HG02884 (cell line): Measurements from ENCODE around the gene NELL2.
"Not testable (repeated sequence)": the region's sequence is repeated elsewhere in the genome, so short reads cannot be mapped to it uniquely, and the experiment has no call there.

Source experiments
- ATAC-seq: cut with Tn5 transposase; IDR thresholded peaks from one replicate; pipeline ENCODE4 v1.9.1; 2021; ENCODE audit warnings: mild to moderate bottlenecking, moderate library complexity; ENCODE audit not compliant: unreplicated experiment

Gene NELL2

DNA sequence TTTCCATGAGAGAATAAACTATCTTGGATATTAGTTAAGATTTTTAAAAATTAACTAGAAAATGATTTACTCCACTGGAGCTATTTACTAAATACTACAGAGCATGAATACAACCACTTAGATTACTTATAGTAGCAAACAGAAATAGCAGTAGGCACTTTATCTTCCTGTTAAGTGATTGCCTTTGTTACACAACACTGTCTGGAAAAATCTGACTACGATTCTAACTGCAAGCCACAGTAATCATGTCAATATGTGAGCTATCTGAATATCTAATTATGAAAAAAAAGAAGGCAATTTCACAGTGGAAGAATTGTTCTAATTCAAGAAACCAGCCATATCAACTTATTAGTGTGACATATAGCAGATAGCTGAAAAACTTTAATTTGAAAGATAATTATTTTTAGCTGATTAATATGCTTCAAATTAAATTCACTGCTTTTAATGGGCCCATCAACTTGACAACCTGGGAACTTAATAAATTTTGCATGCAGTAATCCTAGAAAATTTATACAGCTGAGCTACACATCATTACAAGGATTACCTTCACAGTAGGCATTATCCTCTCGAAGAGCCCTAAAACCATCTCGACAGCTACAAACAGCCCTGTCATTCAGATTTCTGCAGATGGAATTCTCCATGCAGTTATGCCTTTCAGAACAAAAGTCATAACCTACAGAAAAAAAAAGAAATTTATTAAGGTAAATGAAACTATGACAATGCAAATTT, 172.8 kb downstream of the NELL2 start:
- ATAC-seq = no peak

DNA sequence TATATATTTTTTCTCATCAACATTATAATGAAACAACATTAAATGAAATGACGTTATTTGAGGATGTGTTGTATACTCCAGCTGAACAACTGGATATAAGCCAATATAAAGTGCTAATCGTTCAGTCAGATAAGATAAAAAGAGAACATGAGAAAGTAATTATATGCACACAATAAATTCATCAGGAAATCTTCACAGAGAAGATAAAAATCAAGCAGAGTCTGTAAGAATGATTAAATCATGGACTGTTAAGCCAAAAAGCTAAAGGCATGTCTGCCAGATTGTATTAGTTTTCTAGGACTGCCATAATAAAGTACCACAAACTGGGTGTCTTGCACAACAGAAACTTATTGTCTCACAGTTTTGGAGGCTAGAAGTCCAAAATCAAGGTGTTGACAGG, 178.6 kb downstream of the NELL2 start:
- no peak for ATAC-seq

GRCh38 chr12:44696542-44696941, 179.6 kb downstream of the NELL2 start:
- ATAC-seq = no peak

DNA sequence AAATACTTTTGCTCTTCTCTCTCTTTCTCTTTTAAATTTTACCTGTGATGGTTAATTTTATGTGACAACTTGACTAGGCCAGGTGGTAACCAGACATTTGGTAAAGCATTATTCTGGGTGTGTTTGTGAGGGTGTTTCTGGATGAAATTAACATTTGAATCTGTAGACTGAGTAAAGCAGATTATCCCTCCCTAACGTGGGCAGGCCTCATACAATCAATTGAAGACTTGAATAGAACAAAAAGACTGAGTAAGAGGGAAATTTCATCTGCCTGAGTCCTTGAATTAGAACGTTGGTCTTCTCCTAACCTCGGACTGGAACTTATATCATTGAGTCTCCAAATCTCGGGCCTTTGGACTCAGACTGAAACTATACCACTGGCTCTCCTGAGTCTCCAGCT, 182.1 kb downstream of the NELL2 start:
- ATAC-seq = no peak

GRCh38 chr12:44689587-44689986, 186.5 kb downstream of the NELL2 start:
- no peak for ATAC-seq

DNA sequence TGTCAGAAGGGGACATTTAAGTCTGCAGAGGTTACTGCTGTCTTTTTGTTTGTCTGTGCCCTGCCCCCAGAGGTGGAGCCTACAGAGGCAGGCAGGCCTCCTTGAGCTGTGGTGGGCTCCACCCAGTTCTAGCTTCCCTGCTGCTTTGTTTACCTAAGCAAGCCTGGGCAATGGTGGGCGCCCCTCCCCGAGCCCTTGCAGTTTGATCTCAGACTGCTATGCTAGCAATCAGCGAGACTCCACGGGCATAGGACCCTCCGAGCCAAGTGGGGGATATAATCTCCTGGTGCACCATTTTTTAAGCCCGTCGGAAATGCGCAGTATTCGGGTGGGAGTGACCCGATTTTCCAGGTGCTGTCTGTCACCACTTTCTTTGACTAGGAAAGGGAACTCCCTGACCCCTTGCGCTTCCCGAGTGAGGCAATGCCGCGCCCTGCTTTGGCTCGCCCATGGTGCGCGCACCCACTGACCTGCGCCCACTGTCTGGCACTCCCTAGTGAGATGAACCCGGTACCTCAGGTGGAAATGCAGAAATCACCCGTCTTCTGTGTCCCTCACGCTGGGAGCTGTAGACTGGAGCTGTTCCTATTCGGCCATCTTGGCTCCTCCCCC, 189.2 kb downstream of the NELL2 start:
- ATAC-seq = not testable (repeated sequence)

DNA sequence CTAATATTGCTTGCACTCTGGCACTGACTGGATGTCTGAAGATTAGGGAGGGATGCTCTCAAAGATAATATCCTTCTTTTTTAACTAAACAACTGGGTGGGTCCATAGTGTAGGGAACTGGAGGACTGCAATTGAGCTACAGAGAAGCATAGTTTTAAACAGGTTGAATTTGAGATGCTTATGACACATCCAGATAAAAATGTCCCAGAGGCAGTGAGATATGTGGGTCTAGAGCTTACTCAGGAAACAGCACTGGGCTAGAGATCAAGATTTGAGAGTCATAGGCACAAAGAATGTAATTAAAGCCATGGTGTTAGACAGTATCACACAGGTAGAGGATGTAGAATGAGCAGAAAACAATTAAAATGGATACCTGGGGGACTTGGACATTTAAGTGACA, 198.4 kb downstream of the NELL2 start:
- no peak for ATAC-seq

- ATAC-seq = no peak
Measured at GRCh38 chr12:44674875-44675274, 201.2 kb downstream of the NELL2 start.

DNA sequence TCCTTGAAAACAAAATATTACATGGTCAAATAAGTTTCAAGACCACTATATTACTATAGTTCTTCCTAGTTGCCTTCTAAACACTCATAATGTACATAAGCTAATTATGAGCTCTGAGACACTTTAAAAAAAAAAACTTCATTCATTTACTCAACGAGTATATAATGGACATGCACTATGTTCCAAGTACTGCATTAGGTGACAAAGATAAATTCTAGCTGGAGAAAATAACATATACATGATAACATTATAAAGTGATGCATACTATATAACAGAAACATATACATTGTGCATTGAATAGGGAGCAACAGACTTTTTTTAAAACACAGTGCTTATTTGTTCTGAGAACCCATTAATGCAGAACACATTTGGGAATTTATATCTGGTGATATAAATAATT, 202.3 kb downstream of the NELL2 start:
- ATAC-seq = no peak

DNA sequence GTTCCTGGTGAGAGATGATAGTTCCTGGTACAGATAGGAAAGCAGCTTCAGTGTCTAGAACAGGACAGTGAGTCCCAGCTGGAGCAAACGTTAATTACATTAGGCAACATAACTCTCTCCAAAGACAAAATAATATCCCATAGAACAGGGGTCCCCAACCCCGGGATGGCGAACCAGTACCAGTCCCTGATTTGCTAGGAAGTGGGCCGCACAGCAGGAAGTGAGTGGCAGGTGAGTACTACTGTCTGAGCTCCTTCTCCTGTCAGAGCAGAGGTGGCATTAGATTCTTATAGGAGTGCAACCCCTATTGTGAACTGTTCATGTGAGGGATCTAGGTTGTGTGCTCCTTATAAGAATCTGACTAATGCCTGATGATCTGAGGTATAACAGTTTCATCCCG, 204.1 kb downstream of the NELL2 start:
- ATAC-seq = no peak

DNA sequence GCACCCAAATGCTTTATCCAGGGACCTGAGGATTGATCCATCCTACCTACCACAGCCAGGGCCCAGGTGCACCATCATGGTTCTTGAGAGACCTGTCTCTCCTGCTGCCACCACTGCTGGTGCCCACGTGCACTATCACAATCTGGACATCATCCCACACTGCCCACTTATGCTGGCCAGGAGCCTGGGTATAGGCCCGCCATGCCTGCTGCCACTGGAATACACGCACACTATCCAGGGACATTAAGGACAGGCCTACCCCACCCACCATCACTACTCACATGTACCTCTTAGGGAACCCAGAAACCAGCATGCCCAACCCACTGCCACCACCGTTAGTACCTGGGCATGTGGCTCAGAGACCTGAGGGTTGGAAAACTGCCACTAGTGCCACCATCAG, 207.7 kb downstream of the NELL2 start:
- ATAC-seq = no peak

DNA sequence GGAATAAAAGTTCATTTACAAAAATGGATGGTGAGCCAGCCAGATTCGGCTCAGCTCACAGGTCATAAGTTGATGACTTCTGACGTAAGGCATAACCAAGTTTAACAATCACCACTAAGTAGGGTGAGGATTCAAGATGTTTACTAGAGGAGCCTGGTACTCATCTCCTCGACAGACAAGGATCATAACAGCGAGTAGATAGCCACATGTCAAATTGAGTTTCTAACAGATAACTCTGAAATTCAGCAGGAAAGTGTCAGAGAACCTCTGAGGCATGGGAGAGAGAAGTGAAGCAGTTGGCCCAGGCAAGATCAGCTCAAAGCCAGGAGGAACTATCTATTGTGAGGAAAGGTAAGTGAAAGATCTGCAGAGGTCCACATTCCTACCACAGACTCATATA, 208.7 kb downstream of the NELL2 start:
- no peak for ATAC-seq

- no peak for ATAC-seq
Measured at GRCh38 chr12:44663291-44663690, 212.8 kb downstream of the NELL2 start.

DNA sequence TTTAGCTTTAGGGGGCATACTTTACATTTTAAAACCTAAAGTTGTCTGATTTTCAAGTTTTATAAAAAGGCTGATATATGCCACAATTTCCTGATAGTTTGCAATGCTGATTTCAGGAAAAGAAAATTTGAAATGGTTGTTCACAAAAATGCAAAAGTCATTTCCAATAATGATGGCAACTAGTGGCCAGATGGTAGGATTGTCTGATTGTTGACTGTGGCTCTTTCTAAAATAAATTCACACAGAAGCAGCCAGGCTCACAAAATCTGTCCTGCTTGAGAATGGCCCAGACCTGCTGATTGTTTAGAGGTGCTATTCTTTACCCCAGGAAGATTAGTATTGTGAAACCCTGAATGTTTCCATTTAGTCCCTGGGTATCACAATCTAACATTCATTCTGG, 220.3 kb downstream of the NELL2 start:
- ATAC-seq = no peak

GRCh38 chr12:44654646-44655639, 221.2 kb downstream of the NELL2 start:
- no peak for ATAC-seq

- no peak for ATAC-seq
Measured at GRCh38 chr12:44653861-44654527, 222.1 kb downstream of the NELL2 start.

DNA sequence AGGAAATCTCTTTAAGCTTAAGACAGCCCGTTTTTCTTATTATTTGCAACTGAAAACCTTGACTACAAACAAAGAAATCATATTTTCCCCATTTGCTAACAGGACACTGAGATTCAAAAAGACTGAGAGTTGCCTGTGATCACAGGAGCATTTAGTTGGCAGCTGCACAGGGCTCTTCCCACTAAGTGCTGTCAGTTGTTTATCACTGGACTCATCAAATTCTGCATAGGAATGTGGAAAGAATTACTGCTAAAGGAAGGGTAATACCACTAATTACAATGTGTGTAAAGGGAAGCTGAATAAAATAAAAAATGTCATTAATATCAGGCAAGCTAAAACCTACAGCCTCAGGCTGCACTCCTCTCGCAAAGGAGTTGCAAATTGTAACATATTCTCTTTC, 226.4 kb downstream of the NELL2 start:
- no peak for ATAC-seq

DNA sequence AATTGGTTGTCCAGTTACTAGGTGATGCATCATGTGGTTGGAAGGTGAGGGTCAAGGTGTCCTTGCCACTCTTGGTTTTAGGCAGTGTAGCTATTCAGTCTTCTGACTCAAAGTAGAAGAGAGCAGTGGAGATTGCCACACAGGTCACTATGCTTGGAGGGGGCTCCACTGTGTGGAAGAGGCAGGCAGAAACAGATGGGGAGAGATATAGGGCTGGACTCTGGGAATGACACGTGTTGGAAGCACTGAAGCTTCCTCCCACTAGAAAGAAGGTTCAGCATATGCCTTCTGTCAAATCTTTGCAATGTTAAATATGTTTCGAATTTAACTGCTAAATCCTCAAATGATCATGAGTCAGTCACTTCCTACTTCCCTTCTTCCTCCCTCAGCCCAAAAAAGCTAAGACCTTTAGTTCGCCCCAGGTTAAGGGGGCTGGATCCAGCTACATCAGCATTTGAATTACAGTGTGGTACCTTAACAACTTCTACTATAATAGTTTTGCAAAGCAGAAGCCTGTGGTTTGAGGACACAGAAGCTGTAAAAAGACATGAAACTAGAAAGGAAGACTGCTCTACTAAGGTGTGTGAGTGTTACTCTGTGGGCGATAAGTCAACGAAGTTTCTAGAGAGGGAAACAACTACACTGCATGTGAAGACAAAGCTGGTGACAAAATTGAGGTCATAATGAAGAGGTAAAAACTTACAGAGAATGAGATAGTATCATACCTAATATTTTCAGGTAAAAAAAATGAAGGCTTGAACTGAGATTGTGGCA, 228.0 kb downstream of the NELL2 start:
- ATAC-seq = no peak

GRCh38 chr12:44640427-44641190, 235.5 kb downstream of the NELL2 start:
- no peak for ATAC-seq

- no peak for ATAC-seq
Measured at GRCh38 chr12:44637875-44638274, 238.2 kb downstream of the NELL2 start.
